HG02943 (cell line): ENCODE measurements around the gene FZR1.

Experiments
- ATAC-seq: cut with Tn5 transposase; IDR thresholded peaks from one replicate; pipeline ENCODE4 v1.9.1; 2021; ENCODE audit warnings: mild to moderate bottlenecking, low read depth, moderate library complexity; ENCODE audit not compliant: unreplicated experiment

Gene FZR1

GRCh38 chr19:3539756-3540118, 33.6 kb downstream of the FZR1 start:
- no peak for ATAC-seq

- ATAC-seq: no peak
These were observed 37.3 kb downstream of the FZR1 start for GRCh38 chr19:3543150-3544057.

- ATAC-seq: no peak
These were observed 37.9 kb downstream of the FZR1 start for GRCh38 chr19:3544058-3544376.

- no peak for ATAC-seq
These were observed 38.9 kb downstream of the FZR1 start for GRCh38 chr19:3544742-3545668.

GRCh38 chr19:3545669-3546034, 39.5 kb downstream of the FZR1 start:
- no peak for ATAC-seq

- no peak for ATAC-seq
These were observed 40.0 kb downstream of the FZR1 start for GRCh38 chr19:3546119-3546518.

- no peak for ATAC-seq
These were observed 41.2 kb downstream of the FZR1 start for GRCh38 chr19:3547301-3547731.

GRCh38 chr19:3547767-3548282, 41.7 kb downstream of the FZR1 start:
- no peak for ATAC-seq

GRCh38 chr19:3548606-3549005, 42.5 kb downstream of the FZR1 start:
- no peak for ATAC-seq

GRCh38 chr19:3549816-3550215, 43.7 kb downstream of the FZR1 start:
- no peak for ATAC-seq

- ATAC-seq: no peak
These were observed 45.1 kb downstream of the FZR1 start for GRCh38 chr19:3550947-3551791.

GRCh38 chr19:3551792-3552095, 45.6 kb downstream of the FZR1 start:
- ATAC-seq: no peak

- no peak for ATAC-seq
These were observed 48.4 kb downstream of the FZR1 start for GRCh38 chr19:3554254-3555083.

GRCh38 chr19:3555653-3556422, 49.7 kb downstream of the FZR1 start:
- no peak for ATAC-seq

GRCh38 chr19:3556423-3556977, 50.4 kb downstream of the FZR1 start:
- no peak for ATAC-seq

- peak; percentile 21 for ATAC-seq
These were observed 50.9 kb downstream of the FZR1 start for GRCh38 chr19:3556978-3557460.

- ATAC-seq: peak; percentile 68
These were observed 51.5 kb downstream of the FZR1 start, which contains the start of gene MFSD12 for GRCh38 chr19:3557461-3558248. TSS of gene MFSD12 (minus strand) at chr19:3557586. CDS start at chr19:3557403, 183 bp downstream.
